ENCODE results near the gene SHC1.

- TF ChIP-seq CTCF (IDR thresholded peaks at IDR 0.05; ENCODE audit: borderline replicate concordance, extremely low read depth, low read length, poor library complexity, severe bottlenecking) = no peak
- no peak for TF ChIP-seq EZH2 (IDR thresholded peaks at IDR 0.05; ENCODE audit: borderline replicate concordance, low read depth, low read length, severe bottlenecking)
Measured at GRCh38 chr1:154967331-154967950, 3.1 kb downstream of the SHC1 start.

Measured in DND-41 (cell line).